Transverse colon (tissue), 3 donors: ENCODE measurements around the gene MPPED1.

Source experiments
- POLR2A ChIP-seq: fragments of 450-650 bp; IDR thresholded peaks from one replicate; pipeline ENCODE4 v1.6.1; 2016; ENCODE audit warnings: antibody characterized with exemption, mild to moderate bottlenecking, moderate library complexity
- POLR2AphosphoS5 ChIP-seq, 3 donors: sonication (generic); formaldehyde crosslinking; IDR thresholded peaks; one replicate each; pipeline ENCODE4 v1.6.1; 2016; ENCODE audit warnings: antibody characterized with exemption in 3 of 3

DNA sequence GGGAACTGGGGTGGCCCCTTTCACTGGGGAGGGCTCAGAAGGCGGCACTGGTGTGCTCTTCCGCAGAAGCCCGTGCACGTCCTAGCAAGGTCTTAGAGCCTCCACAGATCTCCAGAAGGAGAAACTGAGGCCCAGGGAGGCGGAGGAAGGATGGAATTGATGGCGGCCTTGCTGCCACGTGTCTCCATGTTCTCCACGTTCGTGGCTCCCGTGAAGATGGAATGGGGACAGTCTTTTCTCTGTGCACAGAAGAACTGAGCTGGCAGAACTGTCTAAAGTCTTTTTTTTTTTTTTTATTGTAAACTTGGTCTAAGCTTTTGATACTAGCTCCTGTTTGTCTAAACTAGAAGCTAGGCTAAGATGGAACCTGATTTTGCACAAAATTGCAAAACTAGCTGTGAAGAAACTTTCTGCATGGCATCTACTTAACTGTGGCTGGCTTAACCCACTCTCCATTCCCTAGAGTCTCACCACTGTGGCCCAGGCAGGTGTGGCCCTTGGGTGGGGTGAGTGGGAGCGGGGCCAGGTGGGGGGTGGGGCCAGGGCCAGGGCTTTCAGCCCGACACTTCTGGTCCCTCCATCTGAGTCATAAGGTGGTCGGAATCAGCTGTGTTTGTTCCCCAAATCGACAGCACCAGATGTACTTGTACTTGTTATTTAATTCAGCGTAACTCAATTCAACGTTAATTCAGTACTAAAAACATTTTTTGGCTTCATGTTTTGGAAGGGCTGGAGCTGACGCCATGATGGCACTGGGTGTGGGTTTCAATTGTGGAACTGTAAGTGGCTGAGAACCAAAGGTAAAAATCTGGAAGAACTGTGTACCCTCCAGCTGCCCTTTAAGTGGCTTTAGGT lies 120.7 kb downstream of the MPPED1 start:
- TF ChIP-seq POLR2AphosphoS5 (IDR thresholded peaks at IDR 0.05) = no peak
- TF ChIP-seq POLR2A = no peak
